Measurements from ENCODE around the gene KLHL1. TPM values are rescaled to one million over a fixed set of nuclear protein-coding genes. Genes with fewer than 3 reads are reported as not detected.

KLHL1 gene
- total RNA-seq, 1 donor from 2014 or later: not detected

DNA sequence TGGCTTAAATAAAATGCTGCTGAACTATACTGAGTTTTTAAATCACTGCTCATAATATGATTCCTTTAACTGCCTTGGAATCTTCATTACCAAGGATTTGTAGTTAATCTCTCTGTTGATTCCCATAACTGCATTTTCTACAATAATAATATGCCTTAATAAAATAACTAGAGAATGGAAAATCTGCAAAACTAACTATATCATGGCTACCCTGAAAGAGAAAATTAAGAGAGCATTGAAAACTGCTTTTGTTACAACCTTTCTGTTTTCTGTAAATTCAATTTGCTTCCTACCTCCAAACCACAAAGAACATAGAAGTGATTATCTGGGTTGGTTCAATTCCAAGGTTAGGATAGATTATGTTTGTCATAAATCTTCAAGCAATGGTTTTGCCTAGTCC, 203.5 kb downstream of the KLHL1 start:
- TF ChIP-seq, protein P1, sequence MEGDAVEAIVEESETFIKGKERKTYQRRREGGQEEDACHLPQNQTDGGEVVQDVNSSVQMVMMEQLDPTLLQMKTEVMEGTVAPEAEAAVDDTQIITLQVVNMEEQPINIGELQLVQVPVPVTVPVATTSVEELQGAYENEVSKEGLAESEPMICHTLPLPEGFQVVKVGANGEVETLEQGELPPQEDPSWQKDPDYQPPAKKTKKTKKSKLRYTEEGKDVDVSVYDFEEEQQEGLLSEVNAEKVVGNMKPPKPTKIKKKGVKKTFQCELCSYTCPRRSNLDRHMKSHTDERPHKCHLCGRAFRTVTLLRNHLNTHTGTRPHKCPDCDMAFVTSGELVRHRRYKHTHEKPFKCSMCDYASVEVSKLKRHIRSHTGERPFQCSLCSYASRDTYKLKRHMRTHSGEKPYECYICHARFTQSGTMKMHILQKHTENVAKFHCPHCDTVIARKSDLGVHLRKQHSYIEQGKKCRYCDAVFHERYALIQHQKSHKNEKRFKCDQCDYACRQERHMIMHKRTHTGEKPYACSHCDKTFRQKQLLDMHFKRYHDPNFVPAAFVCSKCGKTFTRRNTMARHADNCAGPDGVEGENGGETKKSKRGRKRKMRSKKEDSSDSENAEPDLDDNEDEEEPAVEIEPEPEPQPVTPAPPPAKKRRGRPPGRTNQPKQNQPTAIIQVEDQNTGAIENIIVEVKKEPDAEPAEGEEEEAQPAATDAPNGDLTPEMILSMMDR (conservative IDR thresholded peaks at IDR 0.05; ENCODE audit: low read depth, low read length): no peak
- DNase-seq (ENCODE audit: low read depth): no peak
- no peak overlapping the region for H3K4me3 ChIP-seq (ENCODE audit: low read depth, low read length)

DNA sequence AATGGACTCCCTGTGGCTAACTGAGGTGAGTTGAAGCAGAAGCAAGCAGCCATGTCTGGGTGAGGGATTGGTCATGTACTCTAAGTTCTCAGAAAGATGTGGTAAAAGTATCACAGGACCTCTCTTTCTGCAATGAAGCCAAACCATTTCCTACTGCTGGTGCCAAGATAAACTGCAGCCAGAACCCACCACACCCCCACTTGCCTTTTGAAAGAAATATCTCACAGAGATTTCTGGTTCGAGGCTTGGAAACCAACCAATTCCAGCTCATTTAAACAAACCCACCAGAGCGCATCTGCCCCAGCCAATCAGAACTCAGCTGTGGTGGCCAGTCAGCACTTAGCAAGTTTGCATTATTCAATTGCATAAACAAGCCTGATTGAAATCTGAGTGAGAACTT, 205.2 kb downstream of the KLHL1 start:
- TF ChIP-seq, protein P1 (conservative IDR thresholded peaks at IDR 0.05; ENCODE audit: low read depth, low read length): no peak
- DNase-seq (ENCODE audit: low read depth): no peak
- no peak overlapping the region for H3K4me3 ChIP-seq (ENCODE audit: low read depth, low read length)

DNA sequence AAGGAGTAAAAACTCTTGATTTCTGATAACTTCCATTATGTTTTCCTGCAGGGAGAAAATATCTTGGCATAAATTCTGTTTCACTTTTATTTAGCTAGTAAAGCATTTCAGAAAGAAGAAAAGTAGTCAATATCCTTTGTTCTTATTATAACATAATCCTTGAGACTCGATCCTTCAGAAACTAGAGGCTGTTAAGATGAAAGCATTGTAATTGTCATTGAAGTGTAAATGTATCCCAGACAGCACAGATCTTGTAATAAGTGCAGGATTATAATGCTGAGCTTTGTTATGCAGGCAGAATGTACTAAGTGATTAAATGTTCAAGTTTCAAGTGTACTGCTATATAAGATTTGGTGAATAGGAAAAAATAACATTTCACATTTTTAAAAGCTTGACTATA, 225.8 kb downstream of the KLHL1 start:
- no peak for DNase-seq (ENCODE audit: low read depth)
- TF ChIP-seq, protein P1 (conservative IDR thresholded peaks at IDR 0.05; ENCODE audit: low read depth, low read length): no peak
- no peak overlapping the region for H3K4me3 ChIP-seq (ENCODE audit: low read depth, low read length)

DNA sequence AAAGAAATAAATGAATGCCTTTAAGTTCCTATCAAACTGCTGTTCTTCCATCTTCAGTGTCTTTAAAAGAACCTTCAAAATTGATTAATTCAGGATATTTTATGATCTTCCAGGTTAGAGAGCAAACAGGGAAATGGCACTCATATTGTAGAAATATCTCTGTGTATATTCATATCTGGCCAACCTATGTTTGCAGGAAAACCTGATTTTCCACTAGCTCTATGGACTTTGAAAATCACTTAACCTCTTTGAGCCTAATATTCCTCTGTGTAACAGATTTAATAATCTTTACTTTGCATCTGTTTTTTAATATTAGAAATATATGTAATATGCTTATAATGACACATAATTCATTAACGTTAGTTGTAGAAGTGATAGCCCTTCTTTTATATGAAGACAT, 228.3 kb downstream of the KLHL1 start:
- TF ChIP-seq, protein P1 (conservative IDR thresholded peaks at IDR 0.05; ENCODE audit: low read depth, low read length): no peak
- no peak overlapping the region for H3K4me3 ChIP-seq (ENCODE audit: low read depth, low read length)
- no peak for DNase-seq (ENCODE audit: low read depth)

DNA sequence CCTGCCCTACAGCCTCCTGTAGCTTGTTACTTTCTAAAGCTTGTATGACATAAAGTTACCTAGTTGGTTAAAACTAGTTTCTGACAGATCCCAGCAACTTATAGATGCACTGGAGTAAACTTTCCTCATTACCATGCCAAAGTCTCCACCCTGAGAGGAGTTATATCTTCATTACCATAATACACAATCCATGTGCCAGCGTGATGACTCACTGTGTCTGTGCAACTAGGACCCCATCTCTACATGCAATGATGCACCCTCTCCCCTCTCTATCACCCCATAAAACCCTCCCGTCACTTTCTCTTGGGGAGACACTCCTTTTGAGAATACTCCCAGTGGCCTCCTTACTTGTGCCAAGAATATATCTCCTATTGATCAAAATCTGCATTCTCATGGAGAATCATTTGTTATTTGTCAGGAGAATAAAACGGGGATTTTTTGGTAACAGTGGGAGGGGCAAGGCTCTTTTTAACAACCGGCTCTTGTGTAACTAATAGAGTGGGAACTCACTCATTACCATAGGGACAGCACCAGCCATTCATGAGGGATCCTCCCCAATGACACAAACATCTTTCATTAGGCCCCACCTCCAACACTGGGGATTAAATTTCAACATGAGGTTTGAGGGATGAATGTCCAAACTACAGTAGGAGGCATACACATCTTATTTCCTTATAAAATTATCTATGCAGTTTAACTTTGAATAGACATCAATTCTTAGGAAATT, 235.8 kb downstream of the KLHL1 start:
- DNase-seq (ENCODE audit: low read depth): no peak
- TF ChIP-seq, protein P1 (conservative IDR thresholded peaks at IDR 0.05; ENCODE audit: low read depth, low read length): no peak
- no peak overlapping the region for H3K4me3 ChIP-seq (ENCODE audit: low read depth, low read length)

DNA sequence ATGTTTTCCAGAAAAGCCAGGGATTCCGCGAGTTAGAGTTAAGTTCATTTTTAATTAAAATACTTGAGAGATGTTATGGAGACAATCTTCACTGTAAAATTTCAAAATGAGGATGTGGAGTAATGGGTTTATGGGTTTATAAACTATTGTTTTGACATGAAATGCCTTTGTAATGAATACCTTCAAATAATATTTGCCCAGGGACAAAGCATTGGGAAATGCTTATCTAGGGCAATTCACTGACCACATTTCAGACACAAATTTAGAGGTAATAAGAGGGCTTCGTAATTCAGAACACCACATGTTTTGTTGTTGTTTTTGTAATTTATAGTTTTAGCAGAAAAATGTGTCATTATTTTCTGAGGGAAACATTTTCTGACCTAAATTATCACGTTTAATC, 241.7 kb downstream of the KLHL1 start:
- TF ChIP-seq, protein P1 (conservative IDR thresholded peaks at IDR 0.05; ENCODE audit: low read depth, low read length): no peak
- no peak overlapping the region for H3K4me3 ChIP-seq (ENCODE audit: low read depth, low read length)
- DNase-seq (ENCODE audit: low read depth): no peak

DNA sequence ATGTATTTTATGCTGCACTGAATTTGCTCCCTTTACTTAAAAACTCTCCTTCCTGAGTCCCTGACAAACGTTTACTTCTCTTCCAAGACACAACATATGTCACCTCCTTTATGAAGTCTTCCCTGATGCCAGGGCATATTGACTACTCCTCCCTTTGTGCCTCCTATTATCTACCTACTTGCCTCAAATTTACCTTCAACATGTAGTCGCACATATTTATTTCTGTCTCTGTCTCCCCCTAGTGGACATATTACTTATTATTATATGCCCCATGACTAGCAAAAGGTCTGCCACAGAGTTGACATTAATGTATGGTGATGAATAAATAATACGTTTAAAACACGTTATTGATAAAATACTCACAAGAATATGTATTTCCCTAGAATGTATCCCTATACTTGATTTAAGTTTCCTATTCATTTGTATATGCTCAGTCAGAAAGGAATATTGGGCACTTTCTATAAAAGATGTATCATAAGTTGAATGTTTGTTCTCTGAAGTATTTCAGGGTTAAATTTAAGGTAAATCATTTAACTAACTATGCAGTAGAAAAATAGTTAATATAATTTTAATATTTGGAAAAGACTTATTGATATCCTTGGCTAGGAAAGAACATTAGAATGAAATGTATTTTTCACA, 250.9 kb downstream of the KLHL1 start:
- H3K4me3 ChIP-seq (ENCODE audit: low read depth, low read length): no peak overlapping the region
- TF ChIP-seq, protein P1 (conservative IDR thresholded peaks at IDR 0.05; ENCODE audit: low read depth, low read length): peak; percentile 73
- DNase-seq (ENCODE audit: low read depth): peak; percentile 32
